HG03521 (cell line): ENCODE measurements around the gene DMAC2.
"Not testable (repeated sequence)": the region's sequence is repeated elsewhere in the genome, so short reads cannot be mapped to it uniquely, and the experiment has no call there.

Experiments
- ATAC-seq: cut with Tn5 transposase; IDR thresholded peaks from one replicate; pipeline ENCODE4 v1.9.1; 2021; ENCODE audit warnings: mild to moderate bottlenecking, moderate library complexity; ENCODE audit not compliant: unreplicated experiment

Gene DMAC2

GRCh38 chr19:41443813-41444455, 4.2 kb upstream of the DMAC2 start:
- no peak for ATAC-seq

- no peak for ATAC-seq
These were observed 3.0 kb upstream of the DMAC2 start, which contains the start of gene ERICH4 for GRCh38 chr19:41442473-41443355. ERICH4 (plus strand) TSS chr19:41443156; CDS start chr19:41443170, 14 bp downstream.

GRCh38 chr19:41441321-41441945, 1.7 kb upstream of the DMAC2 start:
- ATAC-seq, result no peak

GRCh38 chr19:41437944-41438574, 1.7 kb downstream of the DMAC2 start:
- no peak for ATAC-seq

- ATAC-seq, result no peak
These were observed 3.1 kb downstream of the DMAC2 start for GRCh38 chr19:41436674-41436951.

- no peak for ATAC-seq
These were observed 3.6 kb downstream of the DMAC2 start for GRCh38 chr19:41435936-41436673.

- ATAC-seq, result not testable (repeated sequence)
These were observed 4.3 kb downstream of the DMAC2 start for GRCh38 chr19:41435376-41435775.

- ATAC-seq, result no peak
These were observed 5.3 kb downstream of the DMAC2 start for GRCh38 chr19:41434450-41434849.

GRCh38 chr19:41433171-41433570, 6.5 kb downstream of the DMAC2 start:
- no peak for ATAC-seq

GRCh38 chr19:41431426-41432386, 8.0 kb downstream of the DMAC2 start:
- no peak for ATAC-seq

- ATAC-seq, result no peak
These were observed 8.8 kb downstream of the DMAC2 start for GRCh38 chr19:41430922-41431321.

- no peak for ATAC-seq
These were observed 11.2 kb downstream of the DMAC2 start for GRCh38 chr19:41428481-41428859.

- no peak for ATAC-seq
These were observed 11.8 kb downstream of the DMAC2 start for GRCh38 chr19:41427647-41428480.

- ATAC-seq, result no peak
These were observed 12.6 kb downstream of the DMAC2 start, which contains the start of gene B3GNT8 for GRCh38 chr19:41426952-41427646. B3GNT8 (minus strand) TSS chr19:41427374; CDS start chr19:41426778, 596 bp downstream.

- ATAC-seq, result no peak
These were observed 13.4 kb downstream of the DMAC2 start for GRCh38 chr19:41426116-41426841.

GRCh38 chr19:41425174-41426115, 14.3 kb downstream of the DMAC2 start:
- no peak for ATAC-seq
